ENCODE data around the gene UNC13B. TPM values are rescaled to one million over a fixed set of nuclear protein-coding genes. Genes with fewer than 3 reads are reported as not detected.

The UNC13B gene
- total RNA-seq, 1 experiment from 2014 or later = 48.2 TPM

DNA sequence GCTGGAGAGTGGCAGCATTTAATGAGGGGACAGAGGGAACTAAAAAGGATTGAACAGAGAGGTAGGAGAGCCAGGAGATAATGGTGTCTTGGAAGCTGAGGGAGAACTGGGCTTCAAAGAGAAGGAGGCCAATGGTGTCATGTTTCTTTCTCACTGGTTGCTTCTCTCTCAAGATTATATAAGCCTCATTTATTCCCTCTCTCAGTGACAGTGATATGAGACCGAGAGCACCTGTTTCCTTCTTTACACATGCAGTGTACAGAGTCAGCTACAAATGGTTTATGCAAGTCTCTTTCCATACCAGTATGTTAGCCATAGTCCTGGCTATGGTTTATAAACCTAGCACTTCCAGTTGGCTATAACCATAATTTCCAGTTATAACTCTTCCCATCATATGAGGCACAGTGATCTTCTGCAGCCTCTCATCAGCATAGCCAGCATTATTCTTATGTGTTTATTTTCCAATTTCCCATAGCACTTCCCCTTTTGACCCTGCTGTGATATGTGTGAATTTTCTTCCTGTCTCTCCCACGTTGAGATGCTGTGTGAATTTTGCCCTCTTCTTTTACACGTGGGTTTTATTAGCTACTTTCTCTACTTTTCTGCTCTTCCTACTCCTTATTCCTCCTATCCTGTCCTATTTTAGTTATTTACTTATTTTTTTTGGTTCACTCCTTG is 71.2 kb downstream of the UNC13B start:
- no peak overlapping the region for H2BK20ac ChIP-seq (ENCODE audit: low read depth, low read length, poor library complexity, severe bottlenecking)
- no peaks in the 10 kb centered on the region for H3K9me3 Mint-ChIP-seq
- no peaks in the 10 kb centered on the region for H3K23me2 ChIP-seq (ENCODE audit: insufficient read length, low read depth, low read length, poor library complexity, severe bottlenecking)
- H2BK120ac ChIP-seq (ENCODE audit: low read depth, low read length, poor library complexity, severe bottlenecking) = no peak overlapping the region
- H3K79me1 ChIP-seq (ENCODE audit: insufficient read depth, low read depth, low read length, poor library complexity, severe bottlenecking) = no peaks in the 10 kb centered on the region
- H3K4me1 Mint-ChIP-seq = peaks cover 0 to 3% of the 10 kb centered on the region in 2 experiments; a peak in 1 of 4 replicates
- H3K27me3 Mint-ChIP-seq (ENCODE audit: low read depth) = no peaks in the 10 kb centered on the region
- H3K4me2 ChIP-seq (ENCODE audit: insufficient read depth, insufficient read length, low read length) = no peak overlapping the region
- H3K27ac Mint-ChIP-seq = no peak overlapping the region
- no peak overlapping the region for H4K91ac ChIP-seq (ENCODE audit: insufficient read length, low read depth, low read length)
- H3K56ac ChIP-seq (ENCODE audit: insufficient read length, low read depth, low read length) = no peak overlapping the region
- no peak overlapping the region for H3K4me3 Mint-ChIP-seq
- no peak overlapping the region for H3K14ac ChIP-seq (ENCODE audit: insufficient read depth, low read length)
- TF ChIP-seq, protein P1, sequence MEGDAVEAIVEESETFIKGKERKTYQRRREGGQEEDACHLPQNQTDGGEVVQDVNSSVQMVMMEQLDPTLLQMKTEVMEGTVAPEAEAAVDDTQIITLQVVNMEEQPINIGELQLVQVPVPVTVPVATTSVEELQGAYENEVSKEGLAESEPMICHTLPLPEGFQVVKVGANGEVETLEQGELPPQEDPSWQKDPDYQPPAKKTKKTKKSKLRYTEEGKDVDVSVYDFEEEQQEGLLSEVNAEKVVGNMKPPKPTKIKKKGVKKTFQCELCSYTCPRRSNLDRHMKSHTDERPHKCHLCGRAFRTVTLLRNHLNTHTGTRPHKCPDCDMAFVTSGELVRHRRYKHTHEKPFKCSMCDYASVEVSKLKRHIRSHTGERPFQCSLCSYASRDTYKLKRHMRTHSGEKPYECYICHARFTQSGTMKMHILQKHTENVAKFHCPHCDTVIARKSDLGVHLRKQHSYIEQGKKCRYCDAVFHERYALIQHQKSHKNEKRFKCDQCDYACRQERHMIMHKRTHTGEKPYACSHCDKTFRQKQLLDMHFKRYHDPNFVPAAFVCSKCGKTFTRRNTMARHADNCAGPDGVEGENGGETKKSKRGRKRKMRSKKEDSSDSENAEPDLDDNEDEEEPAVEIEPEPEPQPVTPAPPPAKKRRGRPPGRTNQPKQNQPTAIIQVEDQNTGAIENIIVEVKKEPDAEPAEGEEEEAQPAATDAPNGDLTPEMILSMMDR (conservative IDR thresholded peaks at IDR 0.05) = no peak
- peaks cover 0 to 6% (median 0%) of the 10 kb centered on the region in 3 experiments; a peak in 1 of 7 replicates for H3K36me3 Mint-ChIP-seq (ENCODE audit: insufficient read depth in 1 of 3, low read depth in 3 of 3)
- H3K9ac ChIP-seq (ENCODE audit: extremely low read depth, insufficient read length, low read length) = no peak overlapping the region
- no peaks in the 10 kb centered on the region for H3K4me1 ChIP-seq (ENCODE audit: insufficient read depth, low read length)
- no peak for DNase-seq
- no peak overlapping the region for H3K23ac ChIP-seq (ENCODE audit: insufficient read length, low read depth, low read length)
- no peak overlapping the region for H2BK12ac ChIP-seq (ENCODE audit: insufficient read length, low read depth, low read length)
- no peak overlapping the region for H3K27ac ChIP-seq (ENCODE audit: insufficient read length, low read depth, low read length)
- H2AK5ac ChIP-seq (ENCODE audit: insufficient read length, low read length) = no peak overlapping the region
- H3K9me3 ChIP-seq (ENCODE audit: control insufficient read depth, low read depth, low read length) = no peaks in the 10 kb centered on the region
- H3K18ac ChIP-seq (ENCODE audit: insufficient read length, low read depth, low read length) = no peak overlapping the region
- no peak overlapping the region for H2BK5ac ChIP-seq (ENCODE audit: insufficient read length, low read length)
- H3K4ac ChIP-seq (ENCODE audit: low read depth, low read length) = no peak overlapping the region
- no peaks in the 10 kb centered on the region for H3K79me2 ChIP-seq (ENCODE audit: insufficient read depth, low read length)
- no peak overlapping the region for H3T11ph ChIP-seq (ENCODE audit: low read length)
- no peak overlapping the region for H2AFZ ChIP-seq (ENCODE audit: low read length)
- H4K20me1 ChIP-seq (ENCODE audit: control insufficient read depth, insufficient read depth, insufficient read length) = no peaks in the 10 kb centered on the region
- no peak overlapping the region for H4K8ac ChIP-seq (replicated peaks; ENCODE audit: insufficient read length, low read depth, low read length)
- no peak overlapping the region for H4K5ac ChIP-seq (ENCODE audit: insufficient read length, low read depth, low read length)
- H2BK15ac ChIP-seq (ENCODE audit: low read depth, low read length) = no peak overlapping the region
- H3K27me3 ChIP-seq (ENCODE audit: insufficient read depth, low read length) = no peaks in the 10 kb centered on the region
- WGBS (ENCODE audit: extremely low coverage, insufficient read length, low lambda C conversion rate) = no CpG with 5 or more reads among the region's 3 CpGs
